IPS-20b (cell line): Measurements from ENCODE around the gene UCHL1.
"Not testable (repeated sequence)": the region's sequence is repeated elsewhere in the genome, so short reads cannot be mapped to it uniquely, and the experiment has no call there.

ENCODE experiments used
- H3K27ac ChIP-seq: one replicate; pipeline ENCODE4 v1.5.1; 2013; ENCODE audit warnings: low read length
- H3K27me3 ChIP-seq: 2 replicates; pipeline ENCODE4 v1.6.1; 2013; ENCODE audit warnings: mild to moderate bottlenecking, low read length, inconsistent platforms; ENCODE audit not compliant: insufficient read depth
- H3K36me3 ChIP-seq: 2 replicates; pipeline ENCODE4 v1.6.1; 2013; ENCODE audit warnings: low read depth, mild to moderate bottlenecking, inconsistent platforms, low read length, moderate library complexity; ENCODE audit not compliant: insufficient read depth
- H3K4me1 ChIP-seq: 2 replicates; pipeline ENCODE4 v1.6.1; 2013; ENCODE audit warnings: mild to moderate bottlenecking, control low read depth, inconsistent platforms, low read length, moderate library complexity; ENCODE audit not compliant: insufficient read depth
- H3K4me3 ChIP-seq: 2 replicates; pipeline ENCODE4 v1.5.1; 2013; ENCODE audit warnings: mild to moderate bottlenecking, low read length, inconsistent platforms
- H3K9ac ChIP-seq: 2 replicates; pipeline ENCODE4 v1.6.1; 2013; ENCODE audit warnings: low read depth, mild to moderate bottlenecking, inconsistent platforms, low read length, moderate library complexity
- H3K9me3 ChIP-seq: 2 replicates; pipeline ENCODE4 v1.6.1; 2013; ENCODE audit warnings: mild to moderate bottlenecking, low read depth, low read length, inconsistent platforms; ENCODE audit not compliant: insufficient read depth

The UCHL1 gene

GRCh38 chr4:41297832-41298231 lies 41.1 kb downstream of the UCHL1 start:
- Histone ChIP-seq H3K4me3 (no peak overlapping the region), H3K36me3 (no peaks in the 10 kb centered on the region), H3K27ac (no peak overlapping the region), H3K27me3 (no peaks in the 10 kb centered on the region), H3K9ac (no peak overlapping the region), H3K4me1 (no peaks in the 10 kb centered on the region; the same call in 1 of the 2 replicates), H3K9me3 (peaks cover 18% of the 10 kb centered on the region)

- H3K4me1 ChIP-seq, result no peaks in the 10 kb centered on the region; the same call in 1 of the 2 replicates
- H3K36me3 ChIP-seq, result no peaks in the 10 kb centered on the region
- H3K9ac ChIP-seq, result no peak overlapping the region
- H3K27me3 ChIP-seq, result no peaks in the 10 kb centered on the region
- H3K27ac ChIP-seq, result no peak overlapping the region
- no peak overlapping the region for H3K4me3 ChIP-seq
- peaks cover 11% of the 10 kb centered on the region for H3K9me3 ChIP-seq
Observed at GRCh38 chr4:41299486-41299885, 42.8 kb downstream of the UCHL1 start.

- Histone ChIP-seq H3K27me3 (no peaks in the 10 kb centered on the region), H3K27ac (no peak overlapping the region), H3K9ac (no peak overlapping the region)
Observed at GRCh38 chr4:41301137-41301536, 44.4 kb downstream of the UCHL1 start.

GRCh38 chr4:41303372-41304118 lies 46.8 kb downstream of the UCHL1 start:
- Histone ChIP-seq H3K36me3 (no peaks in the 10 kb centered on the region), H3K27me3 (no peaks in the 10 kb centered on the region), H3K9me3 (no peaks in the 10 kb centered on the region), H3K27ac (no peak overlapping the region), H3K4me1 (peaks cover 3% of the 10 kb centered on the region; the same call in 1 of the 2 replicates), H3K9ac (no peak overlapping the region), H3K4me3 (no peak overlapping the region)

More at GRCh38 chr4:41301137-41301536, 44.4 kb downstream of the UCHL1 start:
- no peak overlapping the region for H3K4me3 ChIP-seq
- no peaks in the 10 kb centered on the region for H3K36me3 ChIP-seq
- no peaks in the 10 kb centered on the region; the same call in 1 of the 2 replicates for H3K4me1 ChIP-seq
- H3K9me3 ChIP-seq, result no peaks in the 10 kb centered on the region

GRCh38 chr4:41304221-41304620 lies 47.5 kb downstream of the UCHL1 start:
- no peak overlapping the region for H3K4me3 ChIP-seq
- H3K9ac ChIP-seq, result no peak overlapping the region
- H3K27ac ChIP-seq, result no peak overlapping the region
- no peaks in the 10 kb centered on the region for H3K36me3 ChIP-seq
- peaks cover 3% of the 10 kb centered on the region; the same call in 1 of the 2 replicates for H3K4me1 ChIP-seq
- H3K9me3 ChIP-seq, result no peaks in the 10 kb centered on the region
- no peaks in the 10 kb centered on the region for H3K27me3 ChIP-seq

- Histone ChIP-seq H3K27me3 (no peaks in the 10 kb centered on the region), H3K4me1 (peaks cover 3% of the 10 kb centered on the region; the same call in 1 of the 2 replicates), H3K27ac (no peak overlapping the region), H3K36me3 (no peaks in the 10 kb centered on the region), H3K9ac (no peak overlapping the region), H3K4me3 (no peak overlapping the region), H3K9me3 (no peaks in the 10 kb centered on the region)
Observed at GRCh38 chr4:41305476-41305875, 48.7 kb downstream of the UCHL1 start.

GRCh38 chr4:41307638-41308037 lies 50.9 kb downstream of the UCHL1 start:
- no peak overlapping the region for H3K4me3 ChIP-seq
- H3K4me1 ChIP-seq, result peaks cover 3% of the 10 kb centered on the region; the same call in 1 of the 2 replicates
- H3K27me3 ChIP-seq, result no peaks in the 10 kb centered on the region
- H3K9ac ChIP-seq, result no peak overlapping the region
- no peaks in the 10 kb centered on the region for H3K9me3 ChIP-seq
- H3K36me3 ChIP-seq, result no peaks in the 10 kb centered on the region
- H3K27ac ChIP-seq, result no peak overlapping the region

- no peak overlapping the region for H3K4me3 ChIP-seq
- H3K9me3 ChIP-seq, result no peaks in the 10 kb centered on the region
- H3K27ac ChIP-seq, result no peak overlapping the region
- peaks cover 3% of the 10 kb centered on the region; the same call in 1 of the 2 replicates for H3K4me1 ChIP-seq
- H3K27me3 ChIP-seq, result no peaks in the 10 kb centered on the region
- H3K36me3 ChIP-seq, result no peaks in the 10 kb centered on the region
- no peak overlapping the region for H3K9ac ChIP-seq
Observed at GRCh38 chr4:41308398-41308797, 51.7 kb downstream of the UCHL1 start.

GRCh38 chr4:41315426-41315825 lies 58.7 kb downstream of the UCHL1 start:
- H3K9ac ChIP-seq, H3K4me3 ChIP-seq, H3K27me3 ChIP-seq, H3K9me3 ChIP-seq, H3K4me1 ChIP-seq, H3K36me3 ChIP-seq, H3K27ac ChIP-seq: not testable (repeated sequence)

GRCh38 chr4:41315862-41316261 lies 59.1 kb downstream of the UCHL1 start:
- H3K4me1 ChIP-seq, result no peaks in the 10 kb centered on the region
- H3K4me3 ChIP-seq, result no peak overlapping the region
- no peaks in the 10 kb centered on the region for H3K9me3 ChIP-seq
- H3K9ac ChIP-seq, result no peak overlapping the region
- no peak overlapping the region for H3K27ac ChIP-seq
- H3K36me3 ChIP-seq, result no peaks in the 10 kb centered on the region
- no peaks in the 10 kb centered on the region for H3K27me3 ChIP-seq
